IPS-15b (cell line): ENCODE results near the gene THAP8.
A peak's percentile ranks its signal among the peaks of the same experiment; 100 is the strongest.

ENCODE experiments used
- H3K27me3 ChIP-seq: one replicate; pipeline ENCODE4 v1.6.1; 2013; ENCODE audit warnings: low read length; ENCODE audit not compliant: control insufficient read depth, insufficient read depth
- H3K36me3 ChIP-seq: one replicate; pipeline ENCODE4 v1.6.1; 2013; ENCODE audit warnings: low read length; ENCODE audit not compliant: control insufficient read depth, insufficient read depth
- H3K4me1 ChIP-seq: one replicate; pipeline ENCODE4 v1.6.1; 2013; ENCODE audit warnings: mild to moderate bottlenecking, low read length; ENCODE audit not compliant: control insufficient read depth, insufficient read depth
- H3K4me3 ChIP-seq: one replicate; pipeline ENCODE4 v1.5.1; 2013; ENCODE audit warnings: low read depth, low read length
- H3K9ac ChIP-seq: one replicate; pipeline ENCODE4 v1.6.1; 2013; ENCODE audit warnings: low read depth, mild to moderate bottlenecking, low read length
- H3K9me3 ChIP-seq: one replicate; pipeline ENCODE4 v1.6.1; 2013; ENCODE audit warnings: mild to moderate bottlenecking, low read length; ENCODE audit not compliant: control insufficient read depth, insufficient read depth

THAP8 gene

GRCh38 chr19:36064826-36065225 is 10.7 kb upstream of the THAP8 start:
- H3K9me3 ChIP-seq: no peaks in the 10 kb centered on the region
- H3K36me3 ChIP-seq: peaks cover 65% of the 10 kb centered on the region
- no peak overlapping the region for H3K4me3 ChIP-seq
- no peak overlapping the region for H3K9ac ChIP-seq
- no peaks in the 10 kb centered on the region for H3K27me3 ChIP-seq
- H3K4me1 ChIP-seq: no peaks in the 10 kb centered on the region

- Histone ChIP-seq H3K9me3 (no peaks in the 10 kb centered on the region), H3K4me1 (peaks cover 2% of the 10 kb centered on the region), H3K4me3 (no peak overlapping the region), H3K27me3 (no peaks in the 10 kb centered on the region), H3K9ac (no peak overlapping the region), H3K36me3 (peaks cover 56% of the 10 kb centered on the region)
Measured at GRCh38 chr19:36061367-36061766, 7.3 kb upstream of the THAP8 start.

- Histone ChIP-seq H3K36me3 (peaks cover 46% of the 10 kb centered on the region), H3K9ac (no peak overlapping the region), H3K27me3 (no peaks in the 10 kb centered on the region), H3K4me1 (peaks cover 4% of the 10 kb centered on the region), H3K4me3 (no peak overlapping the region), H3K9me3 (no peaks in the 10 kb centered on the region)
Measured at GRCh38 chr19:36060430-36060829, 6.3 kb upstream of the THAP8 start.

- Histone ChIP-seq H3K9ac (no peak overlapping the region), H3K4me1 (peaks cover 4% of the 10 kb centered on the region), H3K9me3 (no peaks in the 10 kb centered on the region), H3K4me3 (no peak overlapping the region), H3K36me3 (peaks cover 41% of the 10 kb centered on the region), H3K27me3 (no peaks in the 10 kb centered on the region)
Measured at GRCh38 chr19:36059180-36059910, 5.3 kb upstream of the THAP8 start.

DNA sequence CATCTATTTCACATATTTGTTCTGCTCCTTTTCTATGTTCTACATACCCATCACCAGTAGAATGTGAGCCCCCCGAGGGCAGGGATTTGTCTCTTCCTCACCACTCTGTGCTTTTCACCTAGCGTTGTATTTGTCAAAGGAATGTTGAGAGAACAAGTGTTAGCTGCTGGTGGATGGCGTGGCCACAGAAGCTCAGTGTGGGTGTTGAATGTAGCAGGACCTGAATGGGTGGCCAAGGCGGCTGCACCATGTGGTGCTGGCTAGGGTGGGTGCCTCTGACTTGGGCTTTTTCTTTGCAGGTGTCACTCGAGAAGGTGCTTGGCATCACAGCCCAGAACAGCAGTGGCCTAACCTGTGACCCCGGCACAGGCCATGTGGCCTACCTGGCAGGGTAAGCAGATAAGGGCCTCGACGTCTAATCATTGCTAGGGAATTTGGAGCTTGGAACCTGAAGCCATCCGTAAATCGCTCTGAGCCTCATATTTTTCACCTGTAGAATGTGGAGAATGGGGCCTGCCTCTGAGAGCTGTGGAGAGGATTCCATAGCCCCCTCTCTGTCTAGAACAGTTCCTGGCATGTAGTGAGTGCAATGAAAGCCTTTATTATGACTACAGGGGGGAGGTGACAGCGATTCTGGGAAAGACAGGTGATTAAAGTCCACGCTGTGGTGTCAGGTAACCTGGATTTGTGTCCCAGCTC is 4.5 kb upstream of the THAP8 start:
- H3K27me3 ChIP-seq: no peaks in the 10 kb centered on the region
- H3K9me3 ChIP-seq: no peaks in the 10 kb centered on the region
- H3K4me1 ChIP-seq: peaks cover 4% of the 10 kb centered on the region
- peaks cover 38% of the 10 kb centered on the region for H3K36me3 ChIP-seq
- no peak overlapping the region for H3K9ac ChIP-seq
- H3K4me3 ChIP-seq: no peak overlapping the region

DNA sequence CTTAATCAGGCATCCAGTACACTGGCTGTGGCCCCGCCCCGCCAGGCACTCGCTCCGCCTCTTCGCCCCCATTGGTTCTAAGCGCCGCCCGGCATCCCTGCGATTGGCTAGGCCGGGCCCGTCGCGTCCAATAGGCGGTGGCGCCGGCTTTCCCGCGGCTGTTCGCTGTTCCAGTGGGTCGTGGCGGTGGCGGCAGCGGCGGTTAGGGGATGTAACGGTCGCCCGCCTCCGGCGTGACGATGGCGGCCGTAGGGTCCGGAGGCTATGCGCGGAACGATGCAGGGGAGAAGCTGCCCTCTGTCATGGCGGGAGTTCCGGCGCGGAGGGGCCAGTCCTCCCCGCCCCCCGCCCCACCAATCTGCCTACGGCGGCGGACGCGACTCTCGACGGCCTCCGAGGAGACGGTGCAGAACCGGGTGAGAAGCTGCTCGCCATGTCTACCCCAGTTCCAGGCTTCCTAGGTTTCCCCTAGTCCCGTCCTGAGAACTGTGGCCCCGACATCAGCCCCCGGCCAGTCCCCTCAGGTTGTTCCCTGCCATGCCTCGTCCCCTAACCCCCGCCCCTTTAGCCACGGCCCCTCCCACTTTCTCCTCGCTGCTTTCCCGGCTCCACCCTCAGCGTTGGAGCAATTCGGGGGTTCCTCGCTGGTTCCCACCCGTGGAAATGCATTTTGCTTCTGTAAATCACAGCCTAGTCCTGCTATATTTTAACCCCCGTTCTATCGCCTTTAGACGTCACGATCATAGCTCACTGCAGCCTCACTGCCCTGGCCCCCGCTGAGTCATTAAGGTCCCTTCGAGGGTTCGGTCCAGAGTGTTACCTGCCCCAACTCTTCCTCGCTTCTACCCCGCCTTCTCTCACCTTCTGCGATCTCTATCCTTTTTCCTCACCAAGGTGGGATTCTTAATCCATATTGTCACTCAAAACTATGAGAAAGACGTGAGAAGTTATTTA is 925 bp upstream of the THAP8 start, which contains the start of gene WDR62:
Gene WDR62, plus strand, starts transcription at position 165 of the 954 bp plus-strand sequence. Its CDS starts 75 bp downstream, at position 240.
- H3K27me3 ChIP-seq: no peaks in the 10 kb centered on the region

DNA sequence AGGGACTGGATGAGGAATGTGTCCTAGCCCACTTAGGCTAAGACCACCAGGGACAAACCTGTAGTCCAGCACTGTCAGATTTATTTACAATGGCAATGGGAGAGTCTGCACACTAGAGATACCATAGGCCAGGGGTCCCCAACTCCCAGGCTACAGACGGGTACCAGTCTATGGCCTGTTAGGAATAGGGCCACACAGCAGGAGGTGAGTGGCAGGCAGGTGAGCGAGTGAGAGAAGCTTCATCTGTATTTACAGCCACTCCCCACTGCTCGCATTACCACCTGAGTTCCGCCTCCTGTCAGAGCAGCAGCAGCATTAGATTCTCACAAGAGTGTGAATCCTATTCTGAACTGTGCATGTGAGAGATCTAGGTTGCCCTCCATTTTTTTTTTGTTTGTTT is 2.4 kb downstream of the THAP8 start:
- Histone ChIP-seq H3K9ac (no peak overlapping the region), H3K4me1 (peaks cover 12% of the 10 kb centered on the region), H3K4me3 (peak overlapping the region; percentile 9), H3K9me3 (no peaks in the 10 kb centered on the region), H3K36me3 (no peaks in the 10 kb centered on the region), H3K27me3 (no peaks in the 10 kb centered on the region)

More for the DNA sequence above, 925 bp upstream of the THAP8 start, which contains the start of gene WDR62:
- Histone ChIP-seq H3K36me3 (peaks cover 11% of the 10 kb centered on the region), H3K9me3 (no peaks in the 10 kb centered on the region), H3K4me1 (peaks cover 12% of the 10 kb centered on the region), H3K4me3 (peak within 1 kb of the TSS; percentile 95), H3K9ac (peak within 1 kb of the TSS; percentile 74)

- Histone ChIP-seq H3K4me1 (peaks cover 8% of the 10 kb centered on the region), H3K27me3 (no peaks in the 10 kb centered on the region), H3K4me3 (peak overlapping the region; percentile 9), H3K9me3 (no peaks in the 10 kb centered on the region), H3K9ac (no peak overlapping the region), H3K36me3 (no peaks in the 10 kb centered on the region)
Measured at GRCh38 chr19:36051236-36051635, 2.8 kb downstream of the THAP8 start.

DNA sequence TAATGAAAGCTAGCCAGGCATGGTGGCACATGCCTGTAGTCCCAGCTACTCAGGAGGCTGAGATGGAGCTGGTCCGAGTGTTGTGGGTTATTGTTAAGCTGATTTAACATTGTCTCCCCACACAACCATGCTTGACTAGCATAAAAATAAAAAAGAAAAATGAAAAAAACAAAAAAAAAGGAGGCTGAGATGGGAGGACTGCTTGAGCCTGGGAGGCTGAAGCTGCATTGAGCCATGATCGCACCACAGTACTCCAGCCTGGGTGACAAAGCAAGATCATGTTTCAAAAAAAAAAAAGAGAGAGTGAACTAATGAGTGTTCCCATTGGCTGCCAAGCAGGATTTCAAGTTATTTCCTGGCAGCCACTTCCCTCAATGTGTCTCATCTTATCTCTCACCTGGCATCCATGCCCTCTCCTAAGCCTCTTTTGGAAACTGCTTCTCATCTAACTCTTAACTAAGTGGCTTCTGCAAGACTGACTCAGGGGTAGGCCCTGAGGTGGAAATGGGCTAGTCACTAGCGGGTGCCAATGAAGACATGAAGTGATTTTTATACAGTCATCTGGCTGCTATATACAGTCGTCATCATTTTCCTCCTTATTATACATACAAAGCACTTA is 4.9 kb downstream of the THAP8 start:
- H3K27me3 ChIP-seq: no peaks in the 10 kb centered on the region
- no peak overlapping the region for H3K4me3 ChIP-seq
- no peak overlapping the region for H3K9ac ChIP-seq
- H3K9me3 ChIP-seq: no peaks in the 10 kb centered on the region
- H3K36me3 ChIP-seq: no peaks in the 10 kb centered on the region
- H3K4me1 ChIP-seq: peaks cover 8% of the 10 kb centered on the region

GRCh38 chr19:36047835-36048234 is 6.2 kb downstream of the THAP8 start:
- H3K4me1 ChIP-seq: peaks cover 8% of the 10 kb centered on the region
- no peaks in the 10 kb centered on the region for H3K27me3 ChIP-seq
- no peak overlapping the region for H3K9ac ChIP-seq
- H3K9me3 ChIP-seq: no peaks in the 10 kb centered on the region
- H3K36me3 ChIP-seq: no peaks in the 10 kb centered on the region
- no peak overlapping the region for H3K4me3 ChIP-seq

DNA sequence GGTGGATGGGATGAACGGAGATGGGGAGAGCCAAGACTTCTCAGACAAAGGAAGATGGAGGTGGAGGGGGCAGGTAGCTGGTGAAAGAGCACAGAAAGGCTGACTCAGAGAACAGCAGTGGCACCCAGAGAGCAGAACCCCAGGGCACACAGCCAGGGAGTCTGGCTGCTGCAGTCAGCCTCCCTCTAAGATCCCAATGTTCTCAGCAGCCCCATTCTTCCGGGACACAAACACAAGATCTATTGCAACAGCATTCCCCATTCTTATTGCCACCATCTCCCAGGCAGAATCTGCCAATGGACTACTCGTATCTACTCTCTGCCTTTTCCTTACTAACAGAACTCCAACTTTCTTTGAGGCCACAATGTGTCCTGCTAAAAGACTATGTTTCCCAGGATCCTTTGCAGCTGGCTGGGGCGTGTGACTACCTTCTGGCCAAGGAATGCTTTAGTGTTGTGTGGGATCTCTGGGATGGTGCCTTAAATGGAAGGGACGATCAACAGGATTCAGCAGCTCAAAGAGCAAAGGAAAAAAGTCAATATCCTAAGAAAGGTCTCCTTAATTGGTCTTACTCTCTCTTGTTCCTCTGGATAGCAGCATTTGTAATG is 7.5 kb downstream of the THAP8 start:
- no peak overlapping the region for H3K4me3 ChIP-seq
- no peaks in the 10 kb centered on the region for H3K9me3 ChIP-seq
- H3K27me3 ChIP-seq: no peaks in the 10 kb centered on the region
- no peaks in the 10 kb centered on the region for H3K36me3 ChIP-seq
- H3K9ac ChIP-seq: no peak overlapping the region
- peaks cover 6% of the 10 kb centered on the region for H3K4me1 ChIP-seq
